Measurements from ENCODE around the gene MALAT1.

GRCh38 chr11:65529475-65530156 lies 30.8 kb downstream of the MALAT1 start:
- no peak for TF ChIP-seq ASH2L (IDR thresholded peaks at IDR 0.05; ENCODE audit: low read length)
- TF ChIP-seq CTCF (IDR thresholded peaks at IDR 0.05; ENCODE audit: control extremely low read depth in 1 of 3, insufficient read depth in 1 of 3, low read depth in 1 of 3, low read length in 3 of 3): no peak
- no peak for TF ChIP-seq POLR2AphosphoS5 (IDR thresholded peaks at IDR 0.05; ENCODE audit: low read depth, low read length)
- no peak for TF ChIP-seq CHD1 (IDR thresholded peaks at IDR 0.05; ENCODE audit: low read depth, low read length)
- TF ChIP-seq, protein P1, sequence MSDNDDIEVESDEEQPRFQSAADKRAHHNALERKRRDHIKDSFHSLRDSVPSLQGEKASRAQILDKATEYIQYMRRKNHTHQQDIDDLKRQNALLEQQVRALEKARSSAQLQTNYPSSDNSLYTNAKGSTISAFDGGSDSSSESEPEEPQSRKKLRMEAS (IDR thresholded peaks at IDR 0.05): no peak
- TF ChIP-seq EP300 (IDR thresholded peaks at IDR 0.05; ENCODE audit: borderline replicate concordance in 1 of 2, low read depth in 2 of 2, low read length in 2 of 2): no peak
